ENCODE data around the gene AMOTL1.

DNA sequence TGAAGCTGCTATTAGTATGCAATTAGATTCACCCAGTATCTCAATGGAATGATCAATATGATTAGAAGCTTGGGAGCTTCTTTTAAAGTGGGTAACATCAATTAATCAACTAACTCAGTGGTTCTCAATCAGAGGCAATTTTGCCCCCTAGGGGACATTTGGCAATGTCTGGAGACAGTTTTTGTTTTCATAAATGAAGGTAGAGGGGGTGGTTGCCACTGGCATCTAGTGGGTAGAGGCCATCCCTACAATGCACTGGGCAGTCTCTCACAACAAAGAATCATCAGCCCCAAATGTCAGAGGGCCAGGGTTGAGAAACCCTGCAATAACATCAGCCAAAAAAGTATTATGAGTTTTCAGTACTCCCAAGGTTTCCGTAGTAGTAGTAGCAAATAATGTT lies 5.9 kb upstream of the AMOTL1 start:
- TF ChIP-seq CTCF (IDR thresholded peaks at IDR 0.05) (peak; percentile 29), EZH2 (IDR thresholded peaks at IDR 0.05) (no peak), EZH2phosphoT487 (IDR thresholded peaks at IDR 0.05) (no peak)
